A204.1 (cell line): ENCODE measurements around the gene GALNT17.

Experiments used
- FAIRE-seq: peaks from 2 replicates; lab custom pipeline; 2012; peaks lifted over from hg19 to GRCh38; lab: Jason Lieb, UNC

GALNT17 gene

GRCh38 chr7:71461572-71461971 lies 329.6 kb downstream of the GALNT17 start:
- no peak for FAIRE-seq

DNA sequence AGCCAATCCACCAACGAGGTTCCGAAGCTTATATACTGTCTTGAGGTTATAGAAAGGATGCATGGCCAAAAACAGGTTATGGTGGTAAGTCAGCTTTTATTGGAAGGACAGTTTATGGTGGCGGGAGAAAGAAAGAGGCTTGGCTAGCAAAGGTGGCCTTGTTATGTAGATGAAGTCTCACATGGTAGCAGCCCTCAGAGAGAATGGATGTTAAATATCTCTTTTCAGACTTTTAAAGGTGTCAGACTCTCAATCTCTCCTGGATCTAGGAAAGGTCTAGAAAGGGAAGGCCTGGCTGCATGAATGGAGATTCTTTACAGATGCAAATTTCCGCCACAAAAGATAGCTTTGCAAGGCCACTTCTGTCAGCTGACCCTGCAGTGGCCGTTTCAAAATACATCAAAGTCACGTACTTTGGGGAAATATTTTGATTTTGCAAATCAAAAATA lies 333.8 kb downstream of the GALNT17 start:
- FAIRE-seq = no peak

GRCh38 chr7:71466448-71467145 lies 334.7 kb downstream of the GALNT17 start:
- no peak for FAIRE-seq

DNA sequence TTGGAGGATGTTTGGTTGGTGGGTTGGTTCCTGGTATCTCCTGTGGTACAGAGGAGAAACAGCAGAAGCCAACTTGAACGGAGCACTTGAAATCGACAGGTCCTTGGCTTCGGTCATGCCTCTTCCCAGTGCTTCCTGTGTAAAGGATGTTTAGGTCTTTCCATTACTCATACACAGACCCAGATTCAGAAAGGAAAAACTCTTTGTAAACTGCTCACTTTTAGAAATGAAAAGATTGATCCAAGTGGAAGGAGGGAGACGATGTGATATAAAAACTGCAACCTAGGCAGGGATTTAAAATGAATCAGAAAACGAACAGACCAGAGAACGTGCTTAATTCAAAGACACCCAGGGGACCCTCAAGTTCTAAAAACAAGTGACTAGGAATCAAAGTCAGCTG lies 338.4 kb downstream of the GALNT17 start:
- FAIRE-seq = no peak

DNA sequence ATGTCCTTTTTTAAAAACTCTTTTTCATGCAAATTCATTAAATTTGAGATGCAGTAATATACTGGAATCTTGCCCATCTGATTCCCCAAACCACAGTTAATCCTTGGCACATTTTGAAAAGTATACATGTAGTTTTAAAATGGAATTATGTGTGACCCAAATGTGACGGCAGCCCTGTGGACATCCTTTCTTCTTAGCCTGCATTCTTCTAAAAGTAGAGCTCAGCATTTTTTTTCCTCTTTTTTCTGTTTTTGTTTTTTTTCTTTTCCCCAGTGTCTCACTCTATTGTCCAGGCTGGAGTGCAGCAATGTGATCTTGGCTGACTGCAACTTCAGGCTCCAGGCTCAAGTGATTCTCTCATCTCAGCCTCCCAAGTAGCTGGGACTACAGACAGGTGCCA lies 338.9 kb downstream of the GALNT17 start:
- no peak for FAIRE-seq

DNA sequence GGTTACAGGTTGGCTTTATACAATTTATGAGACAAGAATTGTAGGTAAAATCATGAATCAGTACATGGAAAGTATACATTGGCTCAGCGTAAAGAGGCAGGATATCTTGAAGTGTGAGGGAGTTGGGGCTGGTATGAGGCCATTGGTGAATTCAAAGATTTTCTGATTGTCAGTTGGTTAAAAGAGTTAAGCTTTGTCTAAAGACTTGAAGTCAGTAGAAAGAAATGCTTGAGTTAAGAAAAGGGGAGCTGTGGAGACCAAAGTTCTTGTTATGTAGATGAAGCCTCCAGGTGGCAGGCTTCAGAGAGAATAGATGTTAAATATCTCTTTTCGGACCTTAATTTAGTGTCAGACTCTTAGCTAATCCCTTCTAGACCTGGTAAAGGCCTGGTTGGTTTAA lies 341.0 kb downstream of the GALNT17 start:
- no peak for FAIRE-seq

DNA sequence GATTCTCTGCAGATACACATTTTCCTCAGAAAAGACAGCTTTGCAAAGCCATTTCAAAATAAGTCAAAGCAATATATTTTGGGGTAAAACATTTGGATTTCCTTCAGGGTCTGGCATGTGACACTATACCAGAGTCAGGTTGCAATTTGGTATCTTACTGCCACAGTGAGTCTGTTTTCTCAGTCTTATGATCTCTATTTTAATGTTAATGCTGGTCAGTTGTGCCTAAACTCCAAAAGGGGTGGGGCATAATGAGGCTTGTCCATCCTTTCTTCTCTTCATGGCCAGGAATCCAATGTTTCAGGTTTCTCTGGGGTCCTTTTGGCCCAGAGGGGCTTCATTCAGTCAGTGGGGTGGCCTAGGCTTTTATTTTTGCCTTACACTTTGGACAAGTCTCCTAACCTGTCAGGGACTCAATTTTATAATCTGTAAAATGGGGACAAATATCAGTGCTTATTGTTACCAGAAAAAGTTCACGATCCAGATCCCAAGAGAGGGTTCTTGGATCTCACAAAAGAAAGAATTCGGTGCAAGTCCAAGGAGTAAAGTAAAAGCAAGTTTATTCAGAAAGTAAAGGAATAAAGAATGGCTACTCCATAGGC lies 341.5 kb downstream of the GALNT17 start:
- FAIRE-seq = no peak

DNA sequence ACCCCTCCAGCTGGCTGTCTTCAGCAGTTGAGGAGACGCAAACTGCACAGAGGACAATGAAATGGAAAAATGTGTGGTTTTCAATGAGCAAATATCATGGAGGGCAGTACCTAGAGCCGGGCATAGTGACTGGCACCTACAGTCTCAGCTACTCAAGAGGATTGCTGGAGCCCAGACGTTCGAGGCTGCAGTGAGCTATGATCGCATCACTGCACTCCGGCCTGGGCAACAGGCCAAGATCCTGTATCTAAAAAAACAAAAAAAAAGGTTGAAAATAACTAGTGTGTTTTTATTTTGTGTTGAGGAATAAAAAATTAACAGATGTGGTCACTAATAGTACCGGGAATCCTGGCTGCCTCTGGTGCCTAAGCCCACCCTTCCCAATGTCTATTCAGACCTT lies 345.5 kb downstream of the GALNT17 start:
- FAIRE-seq = no peak

DNA sequence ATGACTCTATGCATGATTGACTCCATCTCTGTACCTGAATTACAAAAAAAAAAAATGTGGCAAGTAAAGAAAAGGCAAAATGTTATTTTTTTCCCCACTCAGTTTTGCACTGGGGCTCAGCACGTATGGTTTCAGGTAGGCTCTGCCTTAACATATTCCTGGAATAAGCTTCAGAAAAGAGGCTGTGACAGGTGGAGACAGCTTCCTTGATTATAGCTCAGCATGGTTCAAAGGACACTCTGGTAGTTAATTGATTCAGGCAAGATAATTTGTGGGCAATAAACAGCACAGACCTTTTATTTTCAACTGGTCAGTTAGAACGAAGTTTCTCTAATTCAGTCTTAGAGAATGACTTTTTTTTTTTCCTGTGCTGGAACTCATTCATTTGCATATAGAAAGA lies 347.3 kb downstream of the GALNT17 start:
- FAIRE-seq = no peak

DNA sequence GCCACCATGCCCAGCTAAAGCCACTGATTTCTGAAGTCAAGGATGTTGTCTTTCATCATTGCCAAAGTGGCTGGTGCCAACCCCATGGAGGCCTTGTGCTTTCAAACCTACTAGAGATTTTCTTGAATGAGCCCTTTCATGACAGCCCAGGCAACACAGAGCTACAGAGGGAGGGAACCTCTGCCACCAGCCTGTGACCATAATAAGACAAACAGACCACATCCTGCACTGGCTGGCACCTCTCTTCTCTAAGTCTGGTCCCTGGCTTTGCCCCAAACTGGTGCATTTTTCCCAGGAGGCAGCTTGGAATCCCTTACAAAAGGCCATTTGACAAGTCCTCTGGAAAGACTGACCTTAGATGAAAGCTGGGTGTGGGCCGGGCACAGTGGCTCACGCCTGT lies 348.8 kb downstream of the GALNT17 start:
- no peak for FAIRE-seq

GRCh38 chr7:71482284-71482683 lies 350.3 kb downstream of the GALNT17 start:
- FAIRE-seq = no peak

GRCh38 chr7:71484380-71484779 lies 352.4 kb downstream of the GALNT17 start:
- FAIRE-seq = no peak

DNA sequence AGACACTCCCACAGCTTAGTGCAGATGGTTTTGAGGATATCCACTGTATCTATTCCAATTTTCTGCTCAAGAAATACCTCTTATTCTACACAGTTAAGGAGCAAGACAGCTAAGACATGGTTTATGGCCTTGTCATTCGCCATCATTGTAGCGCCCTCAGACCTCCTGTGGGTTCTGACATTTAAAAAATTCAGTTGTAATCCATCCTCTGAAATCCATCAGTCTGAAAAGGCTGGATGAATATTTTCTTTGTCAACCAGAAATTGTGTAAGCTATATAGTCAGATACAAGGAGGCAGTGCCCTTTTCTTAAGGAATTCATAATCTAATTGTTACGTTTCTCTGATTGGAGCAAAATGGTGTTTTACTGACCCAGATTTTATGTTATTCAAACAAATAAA lies 353.6 kb downstream of the GALNT17 start:
- FAIRE-seq = no peak

GRCh38 chr7:71486414-71486813 lies 354.5 kb downstream of the GALNT17 start:
- FAIRE-seq = no peak

- no peak for FAIRE-seq
These were observed 355.1 kb downstream of the GALNT17 start for GRCh38 chr7:71486856-71487628.

- no peak for FAIRE-seq
These were observed 356.4 kb downstream of the GALNT17 start for GRCh38 chr7:71488308-71488707.

- no peak for FAIRE-seq
These were observed 359.4 kb downstream of the GALNT17 start for GRCh38 chr7:71491336-71491735.

DNA sequence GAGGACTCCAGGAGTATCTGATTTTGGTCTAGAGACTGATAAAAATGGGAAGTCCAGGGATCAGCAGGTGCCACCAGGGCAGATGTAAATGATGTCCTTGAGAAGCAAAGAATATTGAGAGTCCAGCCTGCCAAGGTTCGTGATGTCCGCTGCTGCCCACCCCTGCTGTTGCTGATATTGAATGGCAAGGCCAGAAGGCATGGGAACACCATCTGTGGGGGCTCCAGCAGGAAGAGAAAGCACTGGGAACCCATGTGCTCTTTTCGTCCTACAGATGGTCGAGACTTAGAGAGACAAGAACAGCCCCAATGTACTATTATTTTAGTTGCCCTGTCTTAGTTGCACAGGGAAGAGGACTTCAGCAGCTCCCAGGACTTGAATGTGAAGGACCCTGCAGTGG lies 363.9 kb downstream of the GALNT17 start:
- FAIRE-seq = no peak

DNA sequence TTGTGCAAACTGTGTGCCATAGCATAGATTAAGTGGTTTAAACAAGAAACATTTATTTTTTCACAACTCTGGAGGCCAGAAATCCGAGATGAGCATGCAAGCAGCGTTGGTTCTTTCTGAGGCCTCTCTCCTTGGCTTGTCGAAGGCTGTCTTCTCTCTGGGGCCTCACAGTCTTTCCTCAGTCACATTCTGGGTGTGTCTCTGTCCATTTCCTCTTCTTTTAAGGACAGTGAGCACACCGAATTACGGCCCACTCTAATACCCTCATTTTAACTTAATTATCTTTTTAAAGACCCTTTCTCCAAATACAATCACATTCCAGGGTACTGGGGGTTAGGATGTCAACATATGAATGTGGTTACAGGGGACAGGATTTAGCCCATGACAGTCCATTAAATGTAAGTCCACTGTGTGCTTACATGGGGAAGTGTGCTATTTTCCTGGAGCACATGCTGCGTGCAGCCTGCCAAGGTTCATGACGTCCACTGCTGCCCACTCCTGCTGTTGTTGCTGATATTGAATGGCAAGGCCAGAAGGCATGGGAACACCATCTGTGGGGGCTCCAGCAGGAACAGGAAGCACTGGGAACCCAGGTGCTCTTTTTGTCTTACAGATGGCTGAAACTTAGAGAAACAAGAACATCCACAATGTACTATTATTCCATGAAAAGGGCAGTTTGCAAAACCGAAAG lies 365.5 kb downstream of the GALNT17 start:
- FAIRE-seq = no peak

DNA sequence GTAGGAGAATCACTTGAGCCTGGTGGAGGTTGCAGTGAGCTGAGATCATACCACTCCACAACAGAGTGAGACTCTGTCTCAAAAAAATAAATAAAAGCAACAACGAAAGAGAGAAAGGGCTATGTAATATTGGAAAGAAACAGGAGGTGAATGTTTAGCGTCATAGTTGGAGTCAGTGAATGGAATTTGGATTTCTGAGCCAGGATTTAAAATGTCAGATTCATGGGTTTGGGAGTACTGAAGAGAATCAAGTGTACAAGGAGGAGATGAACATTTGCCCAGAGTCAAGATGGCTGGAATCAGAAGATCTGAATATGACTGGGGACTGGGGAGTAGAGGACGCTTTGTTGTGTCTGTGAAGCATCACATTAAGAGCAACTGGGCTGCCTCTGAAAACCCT lies 366.4 kb downstream of the GALNT17 start:
- FAIRE-seq = no peak

DNA sequence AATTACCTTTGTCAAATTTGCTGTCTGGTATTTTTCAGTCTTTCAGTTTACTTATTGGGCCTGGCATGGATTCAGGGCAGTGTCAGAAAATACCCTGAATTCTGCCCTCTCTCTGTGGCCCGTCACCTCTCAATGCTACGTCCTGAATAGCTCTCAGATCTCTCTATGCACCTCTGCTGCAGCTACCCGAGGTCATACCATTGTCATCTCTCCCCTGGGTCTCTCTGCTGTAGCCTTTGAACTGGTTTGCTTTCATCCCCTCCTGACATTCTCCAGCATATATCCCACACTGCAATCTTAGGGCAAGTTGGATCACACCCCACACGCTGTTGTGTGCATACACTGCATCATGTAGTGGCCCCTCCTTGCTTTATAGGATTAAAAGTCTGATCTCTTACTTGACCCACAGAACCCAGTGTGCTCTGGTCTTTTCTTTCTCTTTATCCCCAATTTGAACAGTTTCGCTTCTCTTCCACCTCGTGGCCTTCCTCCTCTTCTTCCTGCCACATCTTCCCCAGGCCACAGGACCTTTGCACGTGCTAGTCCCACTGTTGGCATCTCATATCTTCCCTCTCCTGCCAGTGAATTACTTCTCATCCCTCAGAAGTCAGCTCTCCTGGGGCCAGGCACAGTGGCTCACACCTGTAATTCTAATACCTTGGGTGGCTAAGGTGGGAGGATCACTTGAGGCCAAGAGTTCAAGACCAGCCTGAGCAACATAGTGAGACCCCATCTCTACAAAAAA lies 372.9 kb downstream of the GALNT17 start:
- no peak for FAIRE-seq

DNA sequence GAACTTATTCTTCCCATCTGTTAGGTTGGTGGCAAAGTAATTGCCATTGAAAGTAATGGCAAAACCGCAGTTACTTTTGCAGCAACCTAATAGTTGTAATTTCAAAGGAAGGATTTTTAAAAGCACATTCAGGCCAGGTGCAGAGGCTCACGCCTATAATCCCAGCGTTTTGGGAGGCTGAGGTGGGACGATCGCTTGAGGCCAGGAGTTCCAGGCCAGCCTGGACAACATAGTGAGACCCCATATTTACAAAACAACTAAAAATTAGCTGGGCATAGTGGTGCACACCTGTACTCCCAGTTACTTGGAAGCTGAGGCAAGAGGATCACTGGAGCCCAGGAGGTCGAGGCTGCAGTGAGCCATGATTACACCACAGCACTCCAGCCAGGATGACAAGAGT lies 374.9 kb downstream of the GALNT17 start:
- FAIRE-seq = no peak
